Ishikawa (cell line): Measurements from ENCODE around the gene BRD3.

ENCODE experiments used
- CREB1 ChIP-seq: IDR thresholded peaks from 2 replicates; pipeline ENCODE4 v1.6.1; 2012; ENCODE audit warnings: low read depth
- EGR1 ChIP-seq: IDR thresholded peaks from 2 replicates; pipeline ENCODE4 v1.6.1; 2012
- EP300 ChIP-seq: IDR thresholded peaks from 2 replicates; pipeline ENCODE4 v1.6.1; 2012; ENCODE audit warnings: borderline replicate concordance
- MAX ChIP-seq: IDR thresholded peaks from 2 replicates; pipeline ENCODE4 v1.6.1; 2012
- RAD21 ChIP-seq: IDR thresholded peaks from 2 replicates; pipeline ENCODE4 v1.6.1; 2012; ENCODE audit warnings: low read depth
- REST ChIP-seq: IDR thresholded peaks from 2 replicates; pipeline ENCODE4 v1.6.1; 2012; ENCODE audit warnings: low read depth, mild to moderate bottlenecking
- TAF1 ChIP-seq: IDR thresholded peaks from 2 replicates; pipeline ENCODE4 v1.6.1; 2012; ENCODE audit warnings: low read depth, mild to moderate bottlenecking
- TEAD4 ChIP-seq: IDR thresholded peaks from 2 replicates; pipeline ENCODE4 v1.6.1; 2012
- USF1 ChIP-seq: IDR thresholded peaks from 2 replicates; pipeline ENCODE4 v1.6.1; 2012
- YY1 ChIP-seq: IDR thresholded peaks from 2 replicates; pipeline ENCODE4 v1.6.1; 2012; ENCODE audit warnings: low read depth
- ZBTB7A ChIP-seq: IDR thresholded peaks from 2 replicates; pipeline ENCODE4 v1.6.1; 2012; ENCODE audit warnings: low read depth

- no peak for TF ChIP-seq MAX
- TF ChIP-seq EP300 = no peak
- TF ChIP-seq REST = no peak
- TF ChIP-seq CREB1 = no peak
- TF ChIP-seq EGR1 = no peak
- no peak for TF ChIP-seq ZBTB7A
- TF ChIP-seq RAD21 = no peak
- no peak for TF ChIP-seq TEAD4
- no peak for TF ChIP-seq TAF1
- no peak for TF ChIP-seq USF1
- no peak for TF ChIP-seq YY1
Measured at GRCh38 chr9:133993635-133994253, 74.1 kb downstream of the BRD3 start.
